Raji (cell line): ENCODE results near the gene ZNHIT1.

Source experiments
- POLR2A ChIP-seq: IDR thresholded peaks from 2 replicates; pipeline ENCODE4 v1.6.1; 2011; ENCODE audit warnings: low read depth, low read length, control low read depth; ENCODE audit not compliant: insufficient read depth

ZNHIT1 gene

GRCh38 chr7:101217388-101218235 is at the start of gene ZNHIT1, which contains the start of gene PLOD3:
Gene ZNHIT1, plus strand, starts transcription at chr7:101218165. Its CDS starts 31 bp downstream, at chr7:101218196.
Gene PLOD3, minus strand, starts transcription at chr7:101217581. Its CDS starts 307 bp downstream, at chr7:101217274.
- TF ChIP-seq POLR2A = peak; percentile 49

- TF ChIP-seq POLR2A = no peak
These were observed 49.4 kb upstream of the ZNHIT1 start for GRCh38 chr7:101168412-101169049.

GRCh38 chr7:101169110-101169837 is 48.7 kb upstream of the ZNHIT1 start:
- no peak for TF ChIP-seq POLR2A

GRCh38 chr7:101169838-101170551 is 48.0 kb upstream of the ZNHIT1 start:
- TF ChIP-seq POLR2A = no peak

GRCh38 chr7:101170617-101171441 is 47.1 kb upstream of the ZNHIT1 start:
- TF ChIP-seq POLR2A = no peak

- TF ChIP-seq POLR2A = no peak
These were observed 46.5 kb upstream of the ZNHIT1 start for GRCh38 chr7:101171442-101171837.

GRCh38 chr7:101172005-101172853 is 45.7 kb upstream of the ZNHIT1 start:
- no peak for TF ChIP-seq POLR2A

GRCh38 chr7:101172854-101173751 is 44.9 kb upstream of the ZNHIT1 start:
- no peak for TF ChIP-seq POLR2A

- TF ChIP-seq POLR2A = no peak
These were observed 44.2 kb upstream of the ZNHIT1 start for GRCh38 chr7:101173752-101174244.

- no peak for TF ChIP-seq POLR2A
These were observed 43.6 kb upstream of the ZNHIT1 start for GRCh38 chr7:101174322-101174854.

- TF ChIP-seq POLR2A = no peak
These were observed 42.3 kb upstream of the ZNHIT1 start for GRCh38 chr7:101175664-101176063.

GRCh38 chr7:101177644-101178043 is 40.3 kb upstream of the ZNHIT1 start:
- TF ChIP-seq POLR2A = no peak
